Measurements from ENCODE around the gene MAPKAPK5.

Gene MAPKAPK5

DNA sequence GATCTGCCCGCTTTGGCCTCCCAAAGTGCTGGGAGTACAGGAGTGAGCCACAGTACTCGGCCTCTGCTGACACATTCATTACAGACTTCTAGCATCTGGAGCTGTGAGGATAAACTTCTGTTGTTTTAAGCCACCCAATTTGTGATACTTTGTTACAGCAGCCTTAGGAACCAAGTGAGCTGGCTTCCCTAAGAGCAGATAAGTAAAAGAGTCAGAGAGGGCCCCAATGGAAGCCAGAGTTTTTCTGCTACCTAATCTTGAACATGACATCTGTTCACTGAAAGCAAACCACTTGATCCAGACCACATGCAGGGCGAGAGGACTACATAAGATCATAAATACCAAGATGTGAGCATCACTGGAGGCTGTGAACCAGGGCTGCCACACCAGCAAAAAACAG lies 3.7 kb upstream of the MAPKAPK5 start:
- Histone ChIP-seq H3K79me2 (ENCODE audit: insufficient read depth, low read length) (peaks cover 24% of the 10 kb centered on the region), H3K36me3 (ENCODE audit: insufficient read depth, low read length) (peaks cover 23% of the 10 kb centered on the region), H3F3A (ENCODE audit: insufficient read depth, low read length) (no peaks in the 10 kb centered on the region; the same call in 1 of the 2 replicates), H3K4me1 (ENCODE audit: insufficient read depth, low read length, severe bottlenecking) (peaks cover 21% of the 10 kb centered on the region), H3K9me2 (ENCODE audit: low read depth, low read length) (no peaks in the 10 kb centered on the region), H3K27ac (ENCODE audit: low read depth, low read length, poor library complexity, severe bottlenecking) (no peak overlapping the region), H3K27me3 (ENCODE audit: insufficient read depth, low read length) (no peaks in the 10 kb centered on the region), H3K9me3 (ENCODE audit: low read length) (no peaks in the 10 kb centered on the region), H3K9ac (ENCODE audit: low read length) (no peak overlapping the region), H2AFZ (ENCODE audit: low read length) (no peak overlapping the region), H3K4me3 (ENCODE audit: low read depth, low read length, poor library complexity, severe bottlenecking) (no peak overlapping the region), H4K20me1 (ENCODE audit: insufficient read depth, low read length) (no peaks in the 10 kb centered on the region), H3K4me2 (ENCODE audit: low read length) (no peak overlapping the region)
- TF ChIP-seq EZH2 (IDR thresholded peaks at IDR 0.05; ENCODE audit: borderline replicate concordance, low read length) = no peak
- TF ChIP-seq, protein P1, sequence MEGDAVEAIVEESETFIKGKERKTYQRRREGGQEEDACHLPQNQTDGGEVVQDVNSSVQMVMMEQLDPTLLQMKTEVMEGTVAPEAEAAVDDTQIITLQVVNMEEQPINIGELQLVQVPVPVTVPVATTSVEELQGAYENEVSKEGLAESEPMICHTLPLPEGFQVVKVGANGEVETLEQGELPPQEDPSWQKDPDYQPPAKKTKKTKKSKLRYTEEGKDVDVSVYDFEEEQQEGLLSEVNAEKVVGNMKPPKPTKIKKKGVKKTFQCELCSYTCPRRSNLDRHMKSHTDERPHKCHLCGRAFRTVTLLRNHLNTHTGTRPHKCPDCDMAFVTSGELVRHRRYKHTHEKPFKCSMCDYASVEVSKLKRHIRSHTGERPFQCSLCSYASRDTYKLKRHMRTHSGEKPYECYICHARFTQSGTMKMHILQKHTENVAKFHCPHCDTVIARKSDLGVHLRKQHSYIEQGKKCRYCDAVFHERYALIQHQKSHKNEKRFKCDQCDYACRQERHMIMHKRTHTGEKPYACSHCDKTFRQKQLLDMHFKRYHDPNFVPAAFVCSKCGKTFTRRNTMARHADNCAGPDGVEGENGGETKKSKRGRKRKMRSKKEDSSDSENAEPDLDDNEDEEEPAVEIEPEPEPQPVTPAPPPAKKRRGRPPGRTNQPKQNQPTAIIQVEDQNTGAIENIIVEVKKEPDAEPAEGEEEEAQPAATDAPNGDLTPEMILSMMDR (IDR thresholded peaks at IDR 0.05; ENCODE audit: low read length) = no peak

DNA sequence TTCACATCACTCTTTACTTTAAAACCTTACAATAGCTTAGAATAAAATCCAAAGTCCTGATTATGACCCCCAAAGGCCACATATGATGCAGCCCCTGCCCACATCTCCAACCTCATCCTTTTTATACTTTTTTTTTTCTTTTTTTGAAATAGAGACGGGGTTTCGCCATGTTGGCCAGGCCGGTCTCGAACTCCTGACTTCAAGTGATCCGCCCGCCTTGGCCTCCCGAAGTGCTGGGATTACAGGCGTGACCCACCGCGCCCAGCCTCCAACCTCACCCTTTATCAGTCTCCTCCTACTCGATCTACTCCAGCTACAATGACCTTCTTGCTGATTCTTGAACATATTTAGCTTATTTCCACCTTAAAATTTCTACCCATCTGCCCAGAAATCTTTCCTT lies 1.2 kb upstream of the MAPKAPK5 start:
- Histone ChIP-seq H3K4me3 (ENCODE audit: low read depth, low read length, poor library complexity, severe bottlenecking) (peak overlapping the region; percentile 84), H3K27ac (ENCODE audit: low read depth, low read length, poor library complexity, severe bottlenecking) (no peak overlapping the region), H3F3A (ENCODE audit: insufficient read depth, low read length) (no peaks in the 10 kb centered on the region; the same call in 1 of the 2 replicates), H4K20me1 (ENCODE audit: insufficient read depth, low read length) (no peaks in the 10 kb centered on the region), H3K27me3 (ENCODE audit: insufficient read depth, low read length) (no peaks in the 10 kb centered on the region), H3K9me2 (ENCODE audit: low read depth, low read length) (no peaks in the 10 kb centered on the region), H3K79me2 (ENCODE audit: insufficient read depth, low read length) (peaks cover 46% of the 10 kb centered on the region), H3K9me3 (ENCODE audit: low read length) (no peaks in the 10 kb centered on the region), H3K4me2 (ENCODE audit: low read length) (peak overlapping the region; percentile 88), H3K9ac (ENCODE audit: low read length) (peak overlapping the region; percentile 92), H3K4me1 (ENCODE audit: insufficient read depth, low read length, severe bottlenecking) (peaks cover 28% of the 10 kb centered on the region), H3K36me3 (ENCODE audit: insufficient read depth, low read length) (peaks cover 30% of the 10 kb centered on the region), H2AFZ (ENCODE audit: low read length) (no peak overlapping the region)
- TF ChIP-seq, protein P1 (IDR thresholded peaks at IDR 0.05; ENCODE audit: low read length) = no peak
- TF ChIP-seq EZH2 (IDR thresholded peaks at IDR 0.05; ENCODE audit: borderline replicate concordance, low read length) = no peak

DNA sequence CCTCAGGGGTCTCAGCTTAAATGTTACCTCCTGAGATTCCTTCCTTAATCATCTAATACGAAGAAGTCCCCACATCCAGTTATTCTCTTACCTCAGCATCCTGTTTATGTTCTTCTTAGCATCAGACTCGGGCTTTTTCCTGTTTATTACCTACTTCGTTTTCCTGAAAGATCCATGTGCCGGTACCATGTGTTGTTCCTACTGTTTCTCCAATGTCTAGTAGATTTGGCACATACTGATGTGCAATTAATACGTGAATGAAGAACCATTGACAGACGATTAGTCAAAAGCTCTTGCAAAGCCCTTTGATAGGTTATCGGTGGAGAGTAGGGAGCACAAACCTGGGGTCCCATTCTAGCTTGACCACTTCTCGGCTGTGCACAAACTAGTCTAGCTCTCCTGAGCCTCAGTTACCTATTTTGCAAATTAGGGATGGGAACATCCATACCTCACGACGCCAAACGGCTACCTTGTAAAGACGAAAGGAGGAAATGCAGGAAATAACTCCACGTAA lies 735 bp upstream of the MAPKAPK5 start:
- no peaks in the 10 kb centered on the region for H3K27me3 ChIP-seq (ENCODE audit: insufficient read depth, low read length)
- no peaks in the 10 kb centered on the region; the same call in 1 of the 2 replicates for H3F3A ChIP-seq (ENCODE audit: insufficient read depth, low read length)
- peak overlapping the region; percentile 84 for H3K4me3 ChIP-seq (ENCODE audit: low read depth, low read length, poor library complexity, severe bottlenecking)
- H4K20me1 ChIP-seq (ENCODE audit: insufficient read depth, low read length) = no peaks in the 10 kb centered on the region
- peaks cover 35% of the 10 kb centered on the region for H3K36me3 ChIP-seq (ENCODE audit: insufficient read depth, low read length)
- no peak overlapping the region for H2AFZ ChIP-seq (ENCODE audit: low read length)
- peaks cover 51% of the 10 kb centered on the region for H3K79me2 ChIP-seq (ENCODE audit: insufficient read depth, low read length)
- H3K9me2 ChIP-seq (ENCODE audit: low read depth, low read length) = no peaks in the 10 kb centered on the region
- H3K4me2 ChIP-seq (ENCODE audit: low read length) = peak overlapping the region; percentile 88
- H3K9me3 ChIP-seq (ENCODE audit: low read length) = no peaks in the 10 kb centered on the region
- H3K4me1 ChIP-seq (ENCODE audit: insufficient read depth, low read length, severe bottlenecking) = peaks cover 28% of the 10 kb centered on the region
- H3K9ac ChIP-seq (ENCODE audit: low read length) = peak overlapping the region; percentile 92
- TF ChIP-seq, protein P1 (IDR thresholded peaks at IDR 0.05; ENCODE audit: low read length) = no peak
- no peak for TF ChIP-seq EZH2 (IDR thresholded peaks at IDR 0.05; ENCODE audit: borderline replicate concordance, low read length)
- H3K27ac ChIP-seq (ENCODE audit: low read depth, low read length, poor library complexity, severe bottlenecking) = peak overlapping the region; percentile 35
